ENCODE results near the gene ZC3H14. TPM values are rescaled to one million over a fixed set of nuclear protein-coding genes. Genes with fewer than 3 reads are reported as not detected.

The ZC3H14 gene
- total and polyA plus RNA-seq, 2 experiments from 2014 or later: 39.9 to 68.4 TPM

DNA sequence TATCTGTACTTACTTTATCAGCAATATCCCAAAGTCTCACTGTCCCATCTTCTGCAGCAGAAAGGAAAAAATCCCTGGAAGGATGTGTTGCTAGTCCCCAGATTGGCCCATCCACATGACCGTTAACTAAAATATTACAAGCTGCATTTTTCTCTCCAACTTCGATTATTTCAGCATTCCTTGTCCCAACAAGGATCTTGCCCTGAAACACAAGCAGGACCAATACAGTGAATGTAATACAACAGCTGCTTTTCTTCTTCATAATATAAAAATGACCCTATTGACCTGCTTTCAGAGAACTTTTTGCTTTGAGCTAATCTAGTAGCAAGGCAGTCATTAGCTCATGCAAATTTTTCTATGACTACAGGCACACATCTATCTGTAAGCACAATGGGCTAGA, 58.3 kb downstream of the ZC3H14 start:
- TF ChIP-seq EZH2 (IDR thresholded peaks at IDR 0.05; ENCODE audit: borderline replicate concordance) (no peak), EZH2phosphoT487 (IDR thresholded peaks at IDR 0.05; ENCODE audit: low read depth, severe bottlenecking, unreplicated experiment) (no peak)
- TF ChIP-seq, protein P1, sequence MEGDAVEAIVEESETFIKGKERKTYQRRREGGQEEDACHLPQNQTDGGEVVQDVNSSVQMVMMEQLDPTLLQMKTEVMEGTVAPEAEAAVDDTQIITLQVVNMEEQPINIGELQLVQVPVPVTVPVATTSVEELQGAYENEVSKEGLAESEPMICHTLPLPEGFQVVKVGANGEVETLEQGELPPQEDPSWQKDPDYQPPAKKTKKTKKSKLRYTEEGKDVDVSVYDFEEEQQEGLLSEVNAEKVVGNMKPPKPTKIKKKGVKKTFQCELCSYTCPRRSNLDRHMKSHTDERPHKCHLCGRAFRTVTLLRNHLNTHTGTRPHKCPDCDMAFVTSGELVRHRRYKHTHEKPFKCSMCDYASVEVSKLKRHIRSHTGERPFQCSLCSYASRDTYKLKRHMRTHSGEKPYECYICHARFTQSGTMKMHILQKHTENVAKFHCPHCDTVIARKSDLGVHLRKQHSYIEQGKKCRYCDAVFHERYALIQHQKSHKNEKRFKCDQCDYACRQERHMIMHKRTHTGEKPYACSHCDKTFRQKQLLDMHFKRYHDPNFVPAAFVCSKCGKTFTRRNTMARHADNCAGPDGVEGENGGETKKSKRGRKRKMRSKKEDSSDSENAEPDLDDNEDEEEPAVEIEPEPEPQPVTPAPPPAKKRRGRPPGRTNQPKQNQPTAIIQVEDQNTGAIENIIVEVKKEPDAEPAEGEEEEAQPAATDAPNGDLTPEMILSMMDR (IDR thresholded peaks at IDR 0.05; ENCODE audit: poor library complexity): no peak
- no peaks in the 10 kb centered on the region for H3K9me3 ChIP-seq (ENCODE audit: low read depth)
- no peak overlapping the region for H2AFZ ChIP-seq
- no peaks in the 10 kb centered on the region for H3K27me3 ChIP-seq
- no peaks in the 10 kb centered on the region for H3K79me2 ChIP-seq
- no peaks in the 10 kb centered on the region for H3K4me1 ChIP-seq (ENCODE audit: insufficient read depth)
- H3K27ac ChIP-seq: no peak overlapping the region
- no peaks in the 10 kb centered on the region for H3K9me2 ChIP-seq (replicated peaks; ENCODE audit: insufficient read depth)
- H3K4me2 ChIP-seq: no peak overlapping the region
- no peaks in the 10 kb centered on the region for H4K20me1 ChIP-seq (ENCODE audit: insufficient read depth, poor library complexity, severe bottlenecking)
- no peak overlapping the region for H3K4me3 ChIP-seq
- 89% methylated on average over 2 of the region's 2 CpGs for WGBS (ENCODE audit: low lambda C conversion rate, missing lambda C conversion rate)
- DNase-seq (ENCODE audit: low spot score): no peak
- H3K36me3 ChIP-seq (replicated peaks; ENCODE audit: insufficient read depth, low read depth): no peaks in the 10 kb centered on the region

DNA sequence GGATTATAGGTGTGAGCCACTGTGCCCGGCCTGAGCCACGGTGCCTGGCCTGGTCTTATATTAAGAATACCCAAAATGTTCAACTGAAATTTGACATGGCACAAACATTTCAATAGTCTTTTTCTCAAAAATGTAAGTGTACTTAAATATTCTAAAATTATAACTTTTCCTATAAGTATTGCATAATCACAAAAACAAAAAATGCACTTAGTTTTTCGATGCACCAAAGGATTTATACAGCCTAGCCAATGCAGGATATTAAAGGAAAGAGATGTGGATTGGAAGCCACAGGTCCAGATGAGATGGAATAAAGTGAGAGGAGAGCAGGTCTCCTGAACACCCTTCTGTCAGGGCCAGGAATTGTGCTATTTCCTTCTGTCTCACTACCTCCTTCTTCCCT, 62.8 kb downstream of the ZC3H14 start:
- Histone ChIP-seq H3K4me3 (no peak overlapping the region), H3K36me3 (replicated peaks; ENCODE audit: insufficient read depth, low read depth) (no peaks in the 10 kb centered on the region), H3K4me1 (ENCODE audit: insufficient read depth) (no peaks in the 10 kb centered on the region), H2AFZ (no peak overlapping the region), H3K9me3 (ENCODE audit: low read depth) (no peaks in the 10 kb centered on the region), H4K20me1 (ENCODE audit: insufficient read depth, poor library complexity, severe bottlenecking) (no peaks in the 10 kb centered on the region), H3K27me3 (no peaks in the 10 kb centered on the region), H3K79me2 (no peaks in the 10 kb centered on the region), H3K27ac (no peak overlapping the region), H3K4me2 (no peak overlapping the region), H3K9me2 (replicated peaks; ENCODE audit: insufficient read depth) (no peaks in the 10 kb centered on the region)
- TF ChIP-seq, protein P1 (IDR thresholded peaks at IDR 0.05; ENCODE audit: poor library complexity): no peak
- TF ChIP-seq EZH2phosphoT487 (IDR thresholded peaks at IDR 0.05; ENCODE audit: low read depth, severe bottlenecking, unreplicated experiment) (no peak), EZH2 (IDR thresholded peaks at IDR 0.05; ENCODE audit: borderline replicate concordance) (no peak)
- no peak for DNase-seq (ENCODE audit: low spot score)
- 98% methylated on average over 3 of the region's 3 CpGs for WGBS (ENCODE audit: low lambda C conversion rate, missing lambda C conversion rate)

DNA sequence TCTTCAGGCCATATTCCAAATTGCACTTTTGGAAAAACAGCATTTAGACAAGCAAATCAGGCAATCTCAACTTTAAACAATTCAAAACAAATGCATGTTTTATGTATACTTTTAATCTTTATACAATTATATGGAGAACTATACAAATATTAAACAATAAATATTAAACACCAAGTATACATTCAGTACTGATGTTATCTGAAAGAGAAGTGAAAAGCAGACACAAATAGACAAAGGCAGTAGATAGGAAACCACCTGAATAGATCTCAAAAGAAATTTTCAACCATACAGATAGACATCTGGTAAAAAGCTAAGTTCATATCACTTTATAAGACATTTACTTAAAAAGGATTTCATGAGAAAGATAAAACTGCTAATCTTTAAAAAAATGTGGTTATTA, 65.2 kb downstream of the ZC3H14 start:
- no peaks in the 10 kb centered on the region for H3K36me3 ChIP-seq (replicated peaks; ENCODE audit: insufficient read depth, low read depth)
- H3K4me3 ChIP-seq: no peak overlapping the region
- no peak overlapping the region for H3K4me2 ChIP-seq
- no peaks in the 10 kb centered on the region for H3K79me2 ChIP-seq
- H2AFZ ChIP-seq: no peak overlapping the region
- TF ChIP-seq EZH2phosphoT487 (IDR thresholded peaks at IDR 0.05; ENCODE audit: low read depth, severe bottlenecking, unreplicated experiment) (no peak), EZH2 (IDR thresholded peaks at IDR 0.05; ENCODE audit: borderline replicate concordance) (no peak)
- TF ChIP-seq, protein P1 (IDR thresholded peaks at IDR 0.05; ENCODE audit: poor library complexity): no peak
- H3K9me2 ChIP-seq (replicated peaks; ENCODE audit: insufficient read depth): no peaks in the 10 kb centered on the region
- no peak for DNase-seq (ENCODE audit: low spot score)
- no peaks in the 10 kb centered on the region for H3K27me3 ChIP-seq
- no peak overlapping the region for H3K27ac ChIP-seq
- no peaks in the 10 kb centered on the region for H4K20me1 ChIP-seq (ENCODE audit: insufficient read depth, poor library complexity, severe bottlenecking)
- H3K9me3 ChIP-seq (ENCODE audit: low read depth): no peaks in the 10 kb centered on the region
- H3K4me1 ChIP-seq (ENCODE audit: insufficient read depth): no peaks in the 10 kb centered on the region

DNA sequence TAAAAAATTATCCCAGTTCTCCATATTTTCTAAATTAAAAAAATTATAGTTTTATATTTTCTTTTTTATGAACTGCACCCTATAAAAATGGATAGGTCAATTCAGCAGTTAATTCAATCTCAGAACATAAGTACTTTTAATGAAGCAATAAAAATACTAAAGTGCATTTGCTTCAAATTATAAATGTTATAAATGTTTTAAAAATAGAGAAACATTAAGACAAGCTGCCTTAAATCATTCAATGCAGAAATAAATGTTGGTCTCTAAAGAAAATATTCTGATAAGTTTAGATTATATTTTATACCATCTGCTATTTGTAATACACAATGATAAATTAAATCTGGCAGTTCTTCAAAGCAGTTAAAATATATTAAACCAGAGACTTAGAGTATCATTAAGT, 65.6 kb downstream of the ZC3H14 start:
- Histone ChIP-seq H3K79me2 (no peaks in the 10 kb centered on the region), H3K9me3 (ENCODE audit: low read depth) (no peaks in the 10 kb centered on the region), H3K4me2 (no peak overlapping the region), H3K9me2 (replicated peaks; ENCODE audit: insufficient read depth) (no peaks in the 10 kb centered on the region), H4K20me1 (ENCODE audit: insufficient read depth, poor library complexity, severe bottlenecking) (no peaks in the 10 kb centered on the region), H3K4me1 (ENCODE audit: insufficient read depth) (no peaks in the 10 kb centered on the region), H3K36me3 (replicated peaks; ENCODE audit: insufficient read depth, low read depth) (no peaks in the 10 kb centered on the region), H3K4me3 (no peak overlapping the region), H2AFZ (no peak overlapping the region), H3K27me3 (no peaks in the 10 kb centered on the region), H3K27ac (no peak overlapping the region)
- DNase-seq (ENCODE audit: low spot score): no peak
- TF ChIP-seq EZH2 (IDR thresholded peaks at IDR 0.05; ENCODE audit: borderline replicate concordance) (no peak), EZH2phosphoT487 (IDR thresholded peaks at IDR 0.05; ENCODE audit: low read depth, severe bottlenecking, unreplicated experiment) (no peak)
- TF ChIP-seq, protein P1 (IDR thresholded peaks at IDR 0.05; ENCODE audit: poor library complexity): no peak
